HG03469 (cell line): ENCODE measurements around the gene MALT1.
"Not testable (repeated sequence)": the region's sequence is repeated elsewhere in the genome, so short reads cannot be mapped to it uniquely, and the experiment has no call there.

Source experiments
- ATAC-seq: cut with Tn5 transposase; IDR thresholded peaks from one replicate; pipeline ENCODE4 v1.9.1; 2021; ENCODE audit warnings: mild to moderate bottlenecking, moderate library complexity, moderate number of reproducible peaks; ENCODE audit not compliant: unreplicated experiment

The MALT1 gene

DNA sequence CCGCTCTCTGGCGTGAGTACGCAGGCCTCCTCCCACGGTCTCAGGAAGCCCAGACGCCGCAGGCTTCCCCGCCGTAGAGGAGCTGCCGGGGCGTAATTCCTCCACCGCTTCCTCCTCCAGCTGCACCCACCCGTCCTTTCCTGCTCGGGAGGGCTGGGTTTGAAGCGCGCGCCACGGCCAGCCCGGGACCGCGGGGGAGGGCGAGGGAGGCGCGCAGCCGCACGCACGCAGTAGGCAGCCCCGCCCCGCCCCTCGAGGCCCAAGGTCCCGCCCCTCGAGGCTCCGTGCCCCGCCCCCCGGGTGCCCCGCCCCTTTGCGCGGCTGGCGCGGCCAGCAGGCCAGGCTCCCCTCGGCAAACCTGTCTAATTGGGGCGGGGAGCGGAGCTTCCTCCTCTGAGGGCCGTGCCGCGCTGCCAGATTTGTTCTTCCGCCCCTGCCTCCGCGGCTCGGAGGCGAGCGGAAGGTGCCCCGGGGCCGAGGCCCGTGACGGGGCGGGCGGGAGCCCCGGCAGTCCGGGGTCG lies at the start of gene MALT1:
Gene MALT1, plus strand, starts transcription at position 355 of the 521 bp plus-strand sequence. CDS start 179 bp downstream, outside the sequence.
- ATAC-seq = peak; percentile 64

DNA sequence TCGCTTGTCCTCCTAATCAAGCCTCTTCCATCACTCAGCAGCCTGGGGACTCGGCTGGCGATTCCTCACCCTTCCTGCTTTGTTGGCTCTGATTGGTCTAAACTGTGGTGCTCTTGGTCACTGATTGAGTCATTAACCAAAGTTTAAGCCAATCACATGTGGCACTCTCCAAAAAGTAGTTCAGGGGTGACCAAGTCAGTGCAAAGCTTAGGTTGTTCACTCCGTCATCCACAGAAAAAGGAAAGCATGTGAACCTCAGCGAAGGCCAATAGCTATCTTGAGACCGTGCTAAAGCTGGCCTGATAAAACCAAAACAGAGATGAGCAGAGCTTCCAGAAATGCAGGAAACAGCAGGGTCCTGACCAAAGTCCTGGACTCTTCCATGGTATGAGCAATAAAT lies 47.3 kb upstream of the MALT1 start:
- ATAC-seq = no peak

DNA sequence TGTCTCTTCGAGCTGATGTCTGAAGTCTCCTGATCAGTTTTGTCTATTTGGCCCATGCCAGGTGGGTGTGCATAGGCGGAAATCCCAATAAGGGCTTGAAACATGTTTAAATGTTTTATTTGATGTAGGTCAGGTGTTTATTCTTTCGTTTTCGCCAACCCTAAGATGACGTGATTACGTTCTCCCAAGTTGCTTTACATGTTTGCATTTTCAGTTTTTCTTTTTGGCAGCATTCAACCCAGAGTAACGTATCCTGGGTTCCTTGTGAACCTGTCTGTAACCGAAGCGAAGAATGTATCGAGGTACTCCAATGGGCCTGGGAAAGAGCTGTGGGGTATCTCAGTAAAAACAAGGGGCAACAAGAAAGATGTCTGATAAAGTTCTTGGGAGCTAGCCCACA lies 45.4 kb upstream of the MALT1 start:
- ATAC-seq = no peak

DNA sequence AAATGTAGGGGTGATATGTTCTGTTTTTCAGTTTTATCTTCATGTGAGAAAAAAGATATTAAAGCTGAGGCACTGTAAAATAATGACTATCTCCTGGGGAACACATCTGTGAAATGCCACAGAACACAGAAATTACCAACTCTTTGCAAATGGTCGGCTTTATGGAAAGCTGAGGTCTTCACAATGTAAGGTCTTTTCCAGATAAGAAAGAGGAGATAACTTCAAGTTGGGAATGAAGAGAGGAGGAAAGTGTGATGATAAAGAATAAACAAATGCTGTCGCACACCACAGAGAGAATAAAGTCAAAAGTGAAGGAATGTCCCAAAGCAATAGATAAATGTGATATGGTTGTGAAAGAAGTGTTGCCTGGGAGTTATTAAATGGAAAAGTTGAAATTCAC lies 41.2 kb upstream of the MALT1 start:
- no peak for ATAC-seq

DNA sequence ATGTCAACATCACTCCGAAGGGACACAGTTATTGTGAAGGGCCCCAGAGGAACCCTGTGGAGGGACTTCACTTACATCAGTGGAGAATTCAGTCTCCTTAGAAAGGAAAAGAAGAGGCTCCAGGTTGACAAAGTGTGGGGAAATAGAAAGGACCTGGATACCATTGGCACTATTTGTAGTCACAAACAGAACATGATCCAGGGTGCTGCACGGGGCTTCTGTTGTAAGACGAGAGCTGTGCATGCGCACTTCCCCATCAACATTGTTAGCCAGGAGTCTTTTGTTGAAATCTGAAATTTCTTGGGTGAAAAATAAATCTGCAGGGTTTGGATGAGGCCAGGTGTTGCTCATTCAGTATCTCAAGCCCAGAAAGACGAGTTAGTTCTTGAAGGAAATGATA lies 40.0 kb upstream of the MALT1 start:
- no peak for ATAC-seq

- ATAC-seq = no peak
These were observed 38.7 kb upstream of the MALT1 start for GRCh38 chr18:58632552-58632951.

DNA sequence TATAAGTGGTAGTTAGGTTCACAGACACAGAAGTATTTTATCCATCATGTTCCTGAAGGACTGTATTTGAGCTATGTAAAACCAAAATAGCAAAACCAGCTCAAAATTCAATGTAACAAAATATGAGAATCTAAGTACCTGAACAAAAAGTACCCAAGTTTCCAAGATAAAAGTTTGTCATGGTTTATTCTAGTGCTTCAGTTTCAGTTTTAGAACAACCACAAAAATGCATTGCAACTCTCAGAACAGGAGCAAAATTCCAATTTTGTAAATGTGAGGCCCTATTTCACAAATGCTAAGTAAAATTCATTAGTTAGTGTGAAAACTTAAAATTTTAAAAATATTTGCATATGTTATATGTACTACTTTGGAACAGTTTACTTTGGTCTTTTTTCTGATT lies 37.4 kb upstream of the MALT1 start:
- no peak for ATAC-seq

GRCh38 chr18:58635891-58636290 lies 35.4 kb upstream of the MALT1 start:
- ATAC-seq = no peak

- ATAC-seq = no peak
These were observed 34.1 kb upstream of the MALT1 start for GRCh38 chr18:58637197-58637596.

GRCh38 chr18:58637946-58638345 lies 33.3 kb upstream of the MALT1 start:
- ATAC-seq = no peak

DNA sequence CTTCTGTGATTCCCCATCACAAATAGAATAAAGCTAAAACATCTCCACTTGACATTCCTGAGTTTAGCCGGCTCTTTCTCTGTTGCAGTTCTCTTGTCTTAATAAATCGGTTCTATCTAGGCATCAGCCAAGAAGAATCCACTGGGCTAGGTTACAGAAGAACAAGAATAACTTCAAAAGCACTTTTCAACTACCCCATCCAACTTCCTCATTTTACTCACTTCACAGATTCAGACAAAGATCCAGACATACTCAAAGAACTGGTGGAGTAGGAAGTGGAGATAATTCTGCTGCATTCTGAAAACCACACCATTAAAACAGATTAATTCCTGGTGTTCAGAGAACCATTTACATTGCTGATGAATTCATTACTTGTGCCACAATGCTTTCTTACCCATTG lies 32.8 kb upstream of the MALT1 start:
- no peak for ATAC-seq

- ATAC-seq = no peak
These were observed 32.0 kb upstream of the MALT1 start for GRCh38 chr18:58639237-58639636.

GRCh38 chr18:58639751-58640427 lies 31.4 kb upstream of the MALT1 start:
- no peak for ATAC-seq

DNA sequence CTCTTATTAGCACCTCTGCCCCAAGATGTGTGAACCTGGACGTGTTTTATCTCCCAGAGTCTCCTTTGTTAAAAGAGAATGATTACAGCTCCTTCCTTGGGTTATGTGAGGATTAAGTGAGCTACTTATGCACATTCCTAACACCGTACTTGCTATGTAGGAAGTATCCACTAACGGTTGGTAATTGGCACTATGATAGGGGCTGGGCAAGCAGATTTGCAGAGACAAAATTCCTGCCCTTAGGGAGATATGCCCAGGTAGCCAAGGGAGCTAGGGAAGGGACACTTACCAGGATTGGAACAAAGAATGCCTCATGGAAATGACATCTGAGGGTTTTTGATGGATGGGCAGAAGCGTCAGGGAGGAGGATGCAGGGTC lies 30.8 kb upstream of the MALT1 start:
- ATAC-seq = no peak

DNA sequence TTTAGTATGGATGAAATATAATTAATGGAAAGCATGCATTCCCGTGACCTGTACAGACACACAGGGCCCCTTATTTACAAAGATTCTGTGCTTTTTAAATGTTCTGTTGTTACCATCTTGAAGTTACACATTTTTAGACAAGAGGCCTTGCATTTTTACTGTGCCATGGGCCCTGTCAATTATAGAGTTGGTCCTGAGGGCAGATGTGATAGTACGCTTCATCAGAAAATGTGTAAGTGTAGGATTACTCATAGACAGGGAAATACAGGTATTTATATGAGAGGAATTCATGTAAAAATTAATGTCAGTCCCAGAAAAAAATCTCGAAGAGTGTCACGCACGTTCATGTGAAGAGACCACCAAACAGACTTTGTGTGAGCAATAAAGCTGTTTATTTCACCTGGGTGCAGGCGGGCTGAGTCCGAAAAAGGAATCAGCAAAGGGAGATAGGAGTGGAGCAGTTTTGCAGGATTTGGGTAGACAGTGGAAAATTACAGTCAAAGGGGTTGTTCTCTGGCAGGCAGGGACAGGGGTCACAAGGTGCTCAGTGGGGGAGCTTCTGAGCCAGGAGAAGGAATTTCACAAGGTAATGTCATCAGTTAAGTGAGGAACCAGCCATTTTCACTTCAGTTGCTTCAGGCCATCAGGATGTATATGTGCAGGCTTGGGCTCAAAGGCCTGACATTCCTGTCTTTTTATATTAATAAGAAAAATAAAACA lies 30.2 kb upstream of the MALT1 start:
- no peak for ATAC-seq

- not testable (repeated sequence) for ATAC-seq
These were observed 27.7 kb upstream of the MALT1 start for GRCh38 chr18:58643557-58643956.

DNA sequence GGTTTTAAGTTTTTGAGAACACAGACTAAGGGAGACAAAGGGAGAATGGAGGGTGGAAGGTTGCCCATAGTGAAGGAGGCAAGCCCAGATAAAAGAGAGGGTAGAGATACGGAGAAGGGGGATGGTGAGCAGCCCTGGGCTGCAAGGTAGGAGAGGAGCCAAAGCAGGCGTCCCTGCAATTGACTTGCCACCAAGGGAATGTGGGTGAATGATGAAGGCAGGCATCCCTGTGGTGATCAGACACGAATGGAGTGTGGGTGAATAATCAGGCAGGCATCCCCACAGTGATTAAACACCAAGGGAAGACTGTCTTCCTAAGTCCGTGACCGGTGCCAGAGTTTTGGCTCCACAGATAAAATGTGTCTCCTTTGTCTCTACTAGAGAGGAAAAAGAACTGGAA lies 25.9 kb upstream of the MALT1 start:
- no peak for ATAC-seq

DNA sequence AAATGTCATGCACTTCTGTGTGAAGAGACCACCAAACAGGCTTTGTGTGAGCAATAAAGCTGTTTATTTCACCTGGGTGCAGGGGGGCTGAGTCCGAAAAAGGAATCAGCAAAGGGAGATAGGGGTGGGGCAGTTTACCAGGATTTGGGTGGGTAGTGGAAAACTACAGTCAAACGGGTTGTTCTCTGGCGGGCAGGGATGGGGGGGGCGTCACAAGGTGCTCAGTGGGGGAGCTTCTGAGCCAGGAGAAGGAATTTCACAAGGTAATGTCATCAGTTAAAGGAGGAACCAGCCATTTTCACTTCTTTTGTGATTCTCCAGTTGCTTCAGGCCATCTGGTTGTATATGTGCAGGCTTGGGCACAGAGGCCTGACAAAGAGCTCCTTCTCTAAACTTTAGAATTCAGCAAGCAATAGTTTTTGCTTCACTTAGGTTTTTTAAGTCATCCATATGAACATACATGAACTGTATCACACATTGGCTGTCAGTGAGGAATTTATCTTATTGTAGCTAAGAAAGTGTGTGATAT lies 24.9 kb upstream of the MALT1 start:
- ATAC-seq = no peak

DNA sequence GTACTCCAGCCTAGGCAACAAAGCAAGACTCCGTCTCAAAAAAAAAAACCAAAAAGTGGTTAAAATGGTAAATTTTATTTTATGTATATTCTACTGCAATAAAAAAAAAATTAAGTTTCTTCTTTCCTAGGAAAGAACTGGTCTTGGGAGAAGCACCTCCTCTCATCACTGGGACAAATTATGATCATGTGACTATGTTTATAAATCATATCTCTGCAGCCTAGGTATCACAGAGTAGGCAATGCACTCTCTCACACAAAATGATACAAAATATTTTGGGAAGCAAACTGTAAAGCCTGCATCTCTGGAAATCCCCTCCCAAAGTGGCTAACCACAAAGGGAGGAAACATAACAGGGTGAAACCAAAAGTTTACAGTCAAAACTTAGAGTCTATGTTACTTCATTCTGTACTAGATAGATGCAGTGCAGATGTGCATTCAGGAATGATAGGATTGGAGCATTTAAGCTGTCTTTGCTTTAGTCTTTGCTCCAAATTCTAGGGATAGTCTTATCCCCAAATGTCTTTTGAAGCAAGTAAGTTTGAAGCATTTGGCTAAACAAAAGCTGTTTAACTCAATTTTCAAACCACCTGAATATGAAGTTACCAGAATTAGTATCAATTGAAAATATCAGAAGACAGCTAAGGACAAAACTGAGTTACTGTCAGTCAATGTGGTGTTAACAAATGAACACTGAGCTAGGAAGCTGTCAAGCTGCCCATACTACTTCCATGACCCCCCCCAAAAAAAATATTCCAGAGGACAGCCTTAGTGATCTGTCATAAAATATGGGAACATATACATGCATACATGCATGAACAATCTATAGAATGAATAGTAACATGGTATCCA lies 21.1 kb upstream of the MALT1 start:
- peak; percentile 81 for ATAC-seq

- ATAC-seq = not testable (repeated sequence)
These were observed 20.4 kb upstream of the MALT1 start for GRCh38 chr18:58650830-58651229.

- ATAC-seq = not testable (repeated sequence)
These were observed 18.0 kb upstream of the MALT1 start for GRCh38 chr18:58653144-58653722.
